HG02642 (cell line): ENCODE results near the gene ARL4D.

Experiments used
- ATAC-seq: cut with Tn5 transposase; IDR thresholded peaks from one replicate; pipeline ENCODE4 v1.9.1; 2021; ENCODE audit warnings: mild to moderate bottlenecking; ENCODE audit not compliant: unreplicated experiment, poor library complexity

Gene ARL4D

DNA sequence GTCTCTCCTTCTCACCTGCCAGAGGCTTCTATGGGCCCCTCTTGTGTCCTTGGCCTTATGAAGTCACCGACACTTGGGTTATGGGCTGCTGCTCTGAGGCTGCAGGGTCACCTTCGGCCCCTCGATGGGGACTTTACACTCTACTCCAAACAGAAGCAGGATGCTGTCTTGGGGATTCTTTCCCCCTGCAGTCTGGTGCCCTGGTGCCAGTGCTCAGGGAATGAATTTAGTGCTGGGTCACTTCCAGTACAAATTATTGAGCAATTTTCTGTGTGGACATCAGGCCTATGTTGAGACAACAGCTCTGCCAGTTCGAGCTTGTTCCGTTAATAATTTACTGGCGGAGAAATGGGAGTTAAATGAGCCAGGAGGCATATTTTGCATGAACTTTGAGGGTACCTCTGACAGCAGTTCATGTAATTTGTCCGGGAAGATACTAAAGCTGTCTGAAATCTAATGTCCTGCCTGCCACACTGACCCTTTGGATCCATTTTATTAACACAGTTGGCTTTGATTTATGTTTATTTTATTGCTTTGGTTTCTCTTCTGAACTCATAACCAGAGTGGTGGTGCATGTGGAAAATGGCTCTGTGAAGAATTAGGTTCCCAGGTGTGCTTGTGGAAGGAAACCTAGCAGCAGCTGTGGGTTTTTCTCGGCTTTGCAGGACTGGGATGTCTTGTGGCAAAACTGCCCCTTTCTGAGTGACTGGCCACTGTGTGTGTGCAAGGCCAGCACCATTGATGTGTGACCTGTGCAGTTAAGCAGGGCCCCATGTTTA is 50.9 kb downstream of the ARL4D start:
- no peak for ATAC-seq
